OCI-LY7 (cell line): Measurements from ENCODE around the gene RNF32.

Experiments used
- CTCF ChIP-seq: fragments of 200-600 bp; sonication (generic); conservative IDR thresholded peaks from 2 replicates; pipeline ENCODE4 v1.5.1; 2014; ENCODE audit warnings: mild to moderate bottlenecking, antibody characterized with exemption, low read length, moderate library complexity, mixed read lengths
- EZH2phosphoT487 ChIP-seq: fragments of 200-600 bp; sonication (generic); IDR thresholded peaks from 2 replicates; pipeline ENCODE4 v1.6.1; 2018; ENCODE audit warnings: low read depth, borderline replicate concordance, mild to moderate bottlenecking, mixed run types, antibody characterized with exemption, low read length, moderate library complexity, mixed read lengths

- TF ChIP-seq CTCF = no peak
- TF ChIP-seq EZH2phosphoT487 = no peak
Measured at GRCh38 chr7:156618078-156618779, 22.3 kb upstream of the RNF32 start.
